ENCODE data around the gene CANT1. TPM values are rescaled to one million over a fixed set of nuclear protein-coding genes. Genes with fewer than 3 reads are reported as not detected.
A peak's percentile ranks its signal among the peaks of the same experiment; 100 is the strongest.

Gene CANT1
- total RNA-seq, 5 donors from 2014 or later (not counting 1 experiment from before 2014, with no cell fraction given), result 46.2 to 63.1 (median 57.7) TPM

DNA sequence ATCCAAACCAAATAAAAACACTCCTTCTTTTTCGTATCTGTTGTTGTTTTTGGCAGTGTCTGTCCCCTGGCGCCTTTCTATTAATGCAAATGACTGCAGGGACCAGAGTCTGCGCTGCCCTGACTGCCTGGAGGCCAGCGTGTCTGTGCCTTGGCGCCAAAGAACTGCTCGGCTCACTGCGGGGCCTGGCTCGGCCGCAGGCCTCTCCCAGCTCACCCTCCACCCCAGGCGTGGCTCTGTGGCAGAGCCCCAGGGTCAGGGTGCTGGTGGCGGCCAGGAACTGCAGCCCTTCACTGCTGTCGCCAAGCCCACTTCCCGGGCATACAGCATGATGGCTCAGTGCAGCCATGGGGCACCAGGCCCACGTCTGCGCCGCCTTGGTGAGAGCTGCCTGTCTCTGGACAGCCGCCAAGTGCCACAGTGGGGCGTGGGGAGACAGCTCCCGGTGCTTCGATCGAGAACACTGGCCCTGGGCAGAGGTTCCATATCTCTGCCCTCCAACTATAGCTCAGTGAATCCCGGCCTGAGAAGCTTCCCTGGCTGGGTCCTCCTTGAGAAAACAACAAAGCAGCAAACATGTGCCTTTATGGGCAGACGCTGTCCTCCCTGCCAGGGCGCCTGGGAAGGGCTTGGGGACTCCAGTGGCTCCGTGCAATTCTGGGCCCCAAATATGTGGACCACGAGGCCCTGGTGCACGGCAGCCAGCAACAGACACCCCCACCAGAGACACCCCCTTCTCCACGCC lies 11.1 kb downstream of the CANT1 start:
- no peak for DNase-seq
- peaks cover 3 to 67% of the 10 kb centered on the region in 2 donors for H3K36me3 ChIP-seq (ENCODE audit: control insufficient read depth in 2 of 2, extremely low read depth in 1 of 2, insufficient read depth in 1 of 2, low read length in 1 of 2)
- Mint-ChIP-seq H3K27me3 (no peaks in the 10 kb centered on the region), H3K9me3 (no peaks in the 10 kb centered on the region), H3K4me1 (peaks cover 12 to 24% (median 18%) of the 10 kb centered on the region in 3 donors), H3K4me3 (no peak overlapping the region), H3K36me3 (peaks cover 37% of the 10 kb centered on the region), H3K27ac (no peak overlapping the region)
- no peak for ATAC-seq (replicated peaks in 1 of 4)
- H3K27me3 ChIP-seq (replicated peaks in 1 of 2; ENCODE audit: control insufficient read depth in 2 of 2, extremely low read depth in 1 of 2, insufficient read depth in 2 of 2, low read length in 1 of 2), result no peaks in the 10 kb centered on the region
- WGBS (ENCODE audit: insufficient coverage), result 93% methylated on average over 28 of the region's 28 CpGs
- no peaks in the 10 kb centered on the region for H3K9me3 ChIP-seq
- H3K4me3 ChIP-seq (ENCODE audit: control insufficient read depth in 1 of 2, extremely low read depth in 1 of 2, low read length in 1 of 2), result no peak overlapping the region
- no peak overlapping the region for H3K27ac ChIP-seq (ENCODE audit: low read length)
- POLR2A ChIA-PET, result interaction anchor here in 1 of 2 donors (0.5 kb wide), 1 partner anchor 1777 kb away, joined by 4 read pairs; no protein-coding TSS in a partner anchor
- CTCF ChIA-PET, result no interaction called here
- peaks cover 0 to 3% of the 10 kb centered on the region in 2 experiments for H3K4me1 ChIP-seq (ENCODE audit: control insufficient read depth in 1 of 2, extremely low read depth in 1 of 2, insufficient read depth in 2 of 2, low read length in 2 of 2)

DNA sequence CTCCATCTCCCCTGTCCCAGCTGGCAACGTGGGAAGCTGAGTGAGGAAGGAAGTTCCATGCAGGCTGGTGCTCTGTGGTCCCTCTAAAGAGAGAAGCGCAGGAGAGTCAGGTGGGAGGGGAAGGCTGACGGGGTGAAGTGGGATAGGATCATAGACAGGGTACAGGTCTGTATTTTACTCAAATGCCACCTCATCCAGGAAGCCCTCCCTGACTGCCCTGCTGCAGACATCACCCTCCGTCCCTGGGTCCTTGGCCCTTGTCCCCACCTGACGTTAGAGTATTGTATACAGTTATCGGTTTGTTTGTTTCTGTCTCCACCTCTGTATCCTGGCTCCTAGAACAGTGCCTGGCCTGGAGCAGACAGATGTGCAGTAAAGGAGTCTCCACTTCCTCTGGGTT lies 11.7 kb downstream of the CANT1 start:
- no peak for ATAC-seq (replicated peaks in 1 of 4)
- H3K27ac Mint-ChIP-seq, result no peak overlapping the region
- ChIA-PET CTCF (no interaction called here), POLR2A (interaction anchor here in 1 of 2 donors (0.5 kb wide), 1 partner anchor 1777 kb away, joined by 4 read pairs; no protein-coding TSS in a partner anchor)
- no peaks in the 10 kb centered on the region for H3K27me3 ChIP-seq (replicated peaks in 1 of 2; ENCODE audit: control insufficient read depth in 2 of 2, extremely low read depth in 1 of 2, insufficient read depth in 2 of 2, low read length in 1 of 2)
- H3K9me3 Mint-ChIP-seq, result no peaks in the 10 kb centered on the region
- H3K27me3 Mint-ChIP-seq, result no peaks in the 10 kb centered on the region
- 100% methylated on average over 2 of the region's 6 CpGs for WGBS (ENCODE audit: insufficient coverage)
- no peak overlapping the region for H3K27ac ChIP-seq (ENCODE audit: low read length)
- no peak for DNase-seq
- peaks cover 13 to 24% (median 21%) of the 10 kb centered on the region in 3 donors for H3K4me1 Mint-ChIP-seq
- H3K36me3 Mint-ChIP-seq, result peaks cover 42% of the 10 kb centered on the region
- H3K36me3 ChIP-seq (ENCODE audit: control insufficient read depth in 2 of 2, extremely low read depth in 1 of 2, insufficient read depth in 1 of 2, low read length in 1 of 2), result peaks cover 5 to 67% of the 10 kb centered on the region in 2 donors
- no peak overlapping the region for H3K4me3 ChIP-seq (ENCODE audit: control insufficient read depth in 1 of 2, extremely low read depth in 1 of 2, low read length in 1 of 2)
- H3K4me3 Mint-ChIP-seq, result no peak overlapping the region
- no peaks in the 10 kb centered on the region for H3K9me3 ChIP-seq
- peaks cover 0 to 2% of the 10 kb centered on the region in 2 experiments for H3K4me1 ChIP-seq (ENCODE audit: control insufficient read depth in 1 of 2, extremely low read depth in 1 of 2, insufficient read depth in 2 of 2, low read length in 2 of 2)

DNA sequence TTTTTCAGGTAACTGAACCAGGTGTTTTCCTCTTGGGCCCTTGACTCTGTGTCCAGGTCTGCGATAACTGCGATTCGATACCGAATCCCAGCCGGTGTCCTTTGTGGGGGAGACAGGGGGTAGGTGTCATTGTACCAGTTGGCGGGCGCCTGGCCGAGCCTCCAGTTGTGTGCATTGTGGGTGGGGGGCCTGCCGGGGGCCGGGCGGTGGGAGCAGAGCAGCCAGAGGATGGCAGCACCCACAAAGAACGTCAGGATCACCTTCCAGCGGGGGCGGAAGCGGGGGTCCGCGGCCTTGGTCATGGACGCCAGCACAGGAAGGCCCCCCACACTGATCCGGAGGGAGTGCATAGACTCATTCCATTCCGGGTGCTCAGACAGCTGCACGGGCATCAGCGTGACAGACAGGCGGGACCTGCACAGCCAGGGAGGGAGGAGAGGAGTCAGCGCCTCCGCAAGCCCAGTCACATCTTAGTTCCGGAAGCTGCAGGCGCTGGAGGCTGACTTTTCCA lies 12.3 kb downstream of the CANT1 start:
- no peaks in the 10 kb centered on the region for H3K9me3 Mint-ChIP-seq
- POLR2A ChIA-PET, result no interaction called here
- Histone ChIP-seq H3K4me3 (ENCODE audit: control insufficient read depth in 1 of 2, extremely low read depth in 1 of 2, low read length in 1 of 2) (no peak overlapping the region), H3K27me3 (replicated peaks in 1 of 2; ENCODE audit: control insufficient read depth in 2 of 2, extremely low read depth in 1 of 2, insufficient read depth in 2 of 2, low read length in 1 of 2) (no peaks in the 10 kb centered on the region), H3K4me1 (ENCODE audit: control insufficient read depth in 1 of 2, extremely low read depth in 1 of 2, insufficient read depth in 2 of 2, low read length in 2 of 2) (no peaks in the 10 kb centered on the region), H3K36me3 (ENCODE audit: control insufficient read depth in 2 of 2, extremely low read depth in 1 of 2, insufficient read depth in 1 of 2, low read length in 1 of 2) (peaks cover 5 to 67% of the 10 kb centered on the region in 2 donors), H3K9me3 (no peaks in the 10 kb centered on the region), H3K27ac (ENCODE audit: low read length) (no peak overlapping the region)
- DNase-seq, result no peak
- H3K4me1 Mint-ChIP-seq, result peaks cover 8 to 19% (median 17%) of the 10 kb centered on the region in 3 donors
- no peaks in the 10 kb centered on the region for H3K27me3 Mint-ChIP-seq
- H3K27ac Mint-ChIP-seq, result no peak overlapping the region
- peaks cover 41% of the 10 kb centered on the region for H3K36me3 Mint-ChIP-seq
- ATAC-seq (replicated peaks in 1 of 4), result no peak
- H3K4me3 Mint-ChIP-seq, result no peak overlapping the region
- WGBS (ENCODE audit: insufficient coverage), result 95% methylated on average over 13 of the region's 27 CpGs
- CTCF ChIA-PET, result no interaction called here

DNA sequence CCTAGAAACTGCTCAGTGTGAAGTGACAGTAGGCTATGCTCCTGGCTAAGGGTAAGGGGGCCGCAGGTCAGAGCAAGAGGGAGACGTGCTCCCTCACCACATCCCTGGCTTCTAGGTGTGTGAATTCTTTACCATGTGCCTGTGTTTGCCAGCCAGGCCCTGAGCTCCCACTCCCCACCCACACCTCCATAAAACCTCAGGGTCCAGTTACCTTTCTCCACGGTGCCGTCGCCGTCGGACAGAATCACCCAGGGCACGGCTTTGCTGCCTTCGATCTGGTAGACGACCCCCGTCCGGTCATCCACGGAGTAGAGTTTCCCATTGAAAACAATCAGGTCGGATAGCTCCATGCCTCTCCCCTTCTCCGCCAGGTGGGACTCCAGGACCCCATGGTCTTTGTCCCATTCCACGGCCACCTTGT lies 12.8 kb downstream of the CANT1 start:
- Mint-ChIP-seq H3K4me1 (peaks cover 4 to 14% (median 13%) of the 10 kb centered on the region in 3 donors), H3K9me3 (no peaks in the 10 kb centered on the region), H3K27ac (no peak overlapping the region), H3K27me3 (no peaks in the 10 kb centered on the region), H3K36me3 (peaks cover 44% of the 10 kb centered on the region), H3K4me3 (no peak overlapping the region)
- WGBS (ENCODE audit: insufficient coverage), result 97% methylated on average over 14 of the region's 16 CpGs
- peaks cover 5 to 69% of the 10 kb centered on the region in 2 donors for H3K36me3 ChIP-seq (ENCODE audit: control insufficient read depth in 2 of 2, extremely low read depth in 1 of 2, insufficient read depth in 1 of 2, low read length in 1 of 2)
- DNase-seq, result no peak
- H3K4me3 ChIP-seq (ENCODE audit: control insufficient read depth in 1 of 2, extremely low read depth in 1 of 2, low read length in 1 of 2), result no peak overlapping the region
- no peak overlapping the region for H3K27ac ChIP-seq (ENCODE audit: low read length)
- no peaks in the 10 kb centered on the region for H3K4me1 ChIP-seq (ENCODE audit: control insufficient read depth in 1 of 2, extremely low read depth in 1 of 2, insufficient read depth in 2 of 2, low read length in 2 of 2)
- H3K9me3 ChIP-seq, result no peaks in the 10 kb centered on the region
- ChIA-PET POLR2A (no interaction called here), CTCF (no interaction called here)
- ATAC-seq (replicated peaks in 1 of 4), result no peak
- H3K27me3 ChIP-seq (replicated peaks in 1 of 2; ENCODE audit: control insufficient read depth in 2 of 2, extremely low read depth in 1 of 2, insufficient read depth in 2 of 2, low read length in 1 of 2), result no peaks in the 10 kb centered on the region

DNA sequence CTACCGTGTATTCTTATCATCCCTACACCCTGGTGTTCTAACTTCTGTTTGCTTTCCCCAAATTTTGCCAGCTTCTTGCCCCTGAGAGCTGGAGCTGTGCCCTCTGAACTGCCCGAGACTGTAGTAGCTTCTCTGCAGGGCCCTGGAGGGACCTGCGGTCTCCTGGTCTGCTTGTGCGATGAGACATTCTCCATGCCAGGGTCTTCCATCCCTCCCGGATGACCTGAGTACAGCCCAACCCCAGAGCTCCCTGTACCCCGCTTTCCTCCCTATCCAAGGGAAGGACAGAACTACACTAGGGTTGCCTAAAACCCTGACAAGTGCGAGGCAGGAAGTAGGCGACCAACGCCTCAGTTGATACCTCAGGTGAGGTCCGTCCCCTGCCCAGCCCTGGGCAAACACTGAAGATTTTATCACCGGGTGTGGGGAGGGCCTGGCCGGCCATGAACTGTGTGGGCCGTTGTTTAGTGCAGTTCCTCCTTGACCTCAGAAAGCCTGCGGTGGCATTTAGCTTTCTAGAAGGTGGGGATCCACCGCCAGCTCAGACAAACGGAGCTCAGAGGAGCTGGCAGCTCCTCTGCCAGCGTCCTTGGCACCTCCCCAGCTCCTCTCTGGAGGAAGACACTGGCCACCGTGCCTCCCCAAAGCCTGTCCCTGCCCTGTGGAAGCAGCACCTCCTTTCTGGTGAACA lies 13.7 kb downstream of the CANT1 start:
- Histone ChIP-seq H3K4me1 (ENCODE audit: control insufficient read depth in 1 of 2, extremely low read depth in 1 of 2, insufficient read depth in 2 of 2, low read length in 2 of 2) (no peaks in the 10 kb centered on the region), H3K27me3 (replicated peaks in 1 of 2; ENCODE audit: control insufficient read depth in 2 of 2, extremely low read depth in 1 of 2, insufficient read depth in 2 of 2, low read length in 1 of 2) (no peaks in the 10 kb centered on the region), H3K4me3 (ENCODE audit: control insufficient read depth in 1 of 2, extremely low read depth in 1 of 2, low read length in 1 of 2) (no peak overlapping the region), H3K36me3 (ENCODE audit: control insufficient read depth in 2 of 2, extremely low read depth in 1 of 2, insufficient read depth in 1 of 2, low read length in 1 of 2) (peaks cover 5 to 77% of the 10 kb centered on the region in 2 donors), H3K27ac (ENCODE audit: low read length) (no peak overlapping the region), H3K9me3 (no peaks in the 10 kb centered on the region)
- no peaks in the 10 kb centered on the region for H3K27me3 Mint-ChIP-seq
- POLR2A ChIA-PET, result no interaction called here
- H3K27ac Mint-ChIP-seq, result peak overlapping the region in 1 of 2 donors; percentile 44
- CTCF ChIA-PET, result interaction anchor here in 1 of 2 donors (0.7 kb wide), 1 partner anchor 64 kb away, joined by 3 read pairs; no protein-coding TSS in a partner anchor
- WGBS (ENCODE audit: insufficient coverage), result 93% methylated on average over 18 of the region's 18 CpGs
- H3K4me3 Mint-ChIP-seq, result no peak overlapping the region
- ATAC-seq (replicated peaks in 1 of 4) (no peak), DNase-seq (no peak)
- H3K4me1 Mint-ChIP-seq, result peaks cover 4 to 10% (median 6%) of the 10 kb centered on the region in 3 donors
- no peaks in the 10 kb centered on the region for H3K9me3 Mint-ChIP-seq
- peaks cover 53% of the 10 kb centered on the region for H3K36me3 Mint-ChIP-seq

DNA sequence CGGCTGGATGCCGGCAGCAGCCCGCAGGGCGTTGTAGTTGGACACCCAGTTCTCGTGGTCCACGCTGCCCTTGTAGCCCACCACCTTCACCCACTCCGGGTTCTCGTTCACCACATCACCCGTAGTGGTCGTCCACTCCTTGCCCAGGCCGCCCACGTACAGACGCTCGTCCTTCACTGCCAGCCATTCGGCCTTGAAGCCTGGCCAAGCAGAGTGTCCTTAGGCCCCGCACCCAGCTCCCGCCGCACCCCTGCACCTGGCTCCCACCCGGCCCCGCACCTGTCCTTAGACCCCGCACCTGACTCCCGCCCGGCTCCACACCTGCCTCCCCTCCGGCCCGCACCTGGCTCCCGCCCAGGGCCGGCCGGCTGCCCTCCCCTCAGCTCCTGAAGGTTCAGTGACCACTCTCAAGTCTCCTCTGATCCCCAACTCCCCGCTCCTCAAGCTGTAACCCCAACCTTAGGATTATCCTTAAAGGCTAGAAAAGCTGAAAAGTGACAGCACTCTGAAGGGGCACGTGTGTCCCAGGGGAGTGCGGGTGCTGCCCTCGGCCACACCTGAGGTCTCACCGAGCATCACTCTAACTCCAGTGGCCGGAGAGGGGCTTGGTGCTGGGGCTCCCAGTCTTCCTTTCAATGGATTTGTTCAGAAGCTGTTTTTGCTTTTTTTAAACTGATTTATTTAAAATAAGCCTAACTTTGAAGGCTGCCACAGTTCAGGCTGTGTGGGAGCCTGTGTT lies 14.4 kb downstream of the CANT1 start:
- ATAC-seq (replicated peaks in 1 of 4), result no peak
- H3K36me3 ChIP-seq (ENCODE audit: control insufficient read depth in 2 of 2, extremely low read depth in 1 of 2, insufficient read depth in 1 of 2, low read length in 1 of 2), result peaks cover 11 to 75% of the 10 kb centered on the region in 2 donors
- H3K4me1 Mint-ChIP-seq, result peaks cover 4 to 9% (median 5%) of the 10 kb centered on the region in 3 donors
- no peaks in the 10 kb centered on the region for H3K27me3 ChIP-seq (replicated peaks in 1 of 2; ENCODE audit: control insufficient read depth in 2 of 2, extremely low read depth in 1 of 2, insufficient read depth in 2 of 2, low read length in 1 of 2)
- no peak overlapping the region for H3K4me3 Mint-ChIP-seq
- no peaks in the 10 kb centered on the region for H3K9me3 Mint-ChIP-seq
- no peak overlapping the region for H3K27ac Mint-ChIP-seq
- no peak overlapping the region for H3K4me3 ChIP-seq (ENCODE audit: control insufficient read depth in 1 of 2, extremely low read depth in 1 of 2, low read length in 1 of 2)
- no peaks in the 10 kb centered on the region for H3K9me3 ChIP-seq
- WGBS (ENCODE audit: insufficient coverage), result 96% methylated on average over 29 of the region's 34 CpGs
- no peak overlapping the region for H3K27ac ChIP-seq (ENCODE audit: low read length)
- no peak for DNase-seq
- H3K4me1 ChIP-seq (ENCODE audit: control insufficient read depth in 1 of 2, extremely low read depth in 1 of 2, insufficient read depth in 2 of 2, low read length in 2 of 2), result no peaks in the 10 kb centered on the region
- H3K36me3 Mint-ChIP-seq, result peaks cover 54% of the 10 kb centered on the region
- no peaks in the 10 kb centered on the region for H3K27me3 Mint-ChIP-seq
- POLR2A ChIA-PET, result interaction anchor here in 1 of 2 donors (0.6 kb wide), 1 partner anchor 1829 kb away, joined by 3 read pairs; no protein-coding TSS in a partner anchor
- CTCF ChIA-PET, result interaction anchor here in 1 of 2 donors (0.7 kb wide), 1 partner anchor 64 kb away, joined by 3 read pairs; no protein-coding TSS in a partner anchor
